Spleen (tissue), 7 donors: ENCODE measurements around the gene GCH1.

ENCODE experiments used
- POLR2AphosphoS5 ChIP-seq, 3 donors: sonication (generic); formaldehyde crosslinking; IDR thresholded peaks; one replicate each; pipeline ENCODE4 v1.5.1; 2017; ENCODE audit warnings: antibody characterized with exemption in 3 of 3
- TF ChIP-seq, protein P1 (sequence below), 11 experiments: fragments of 200-600 bp in 7 of 11; fragments of 450-650 bp in 4 of 11; sonication (generic) in 4 of 11; IDR thresholded peaks in 8 of 11; conservative IDR thresholded peaks in 3 of 11; 1 replicate in 7 of 11; 2 replicates in 4 of 11; pipeline versions ENCODE4 v1.4.0 to v1.8.0; 2016 to 2021; ENCODE audit warnings: antibody characterized with exemption in 11 of 11, inconsistent platforms in 4 of 11, mild to moderate bottlenecking in 1 of 11
- donor health status: DM: no; HTN: no; CAD: no; lungs with moderate emphysema.
- donor health status: DM: no; HTN: no; CAD: no.
- donor health status: DM: no; HTN: no; CAD: no.

- TF ChIP-seq, protein P1, sequence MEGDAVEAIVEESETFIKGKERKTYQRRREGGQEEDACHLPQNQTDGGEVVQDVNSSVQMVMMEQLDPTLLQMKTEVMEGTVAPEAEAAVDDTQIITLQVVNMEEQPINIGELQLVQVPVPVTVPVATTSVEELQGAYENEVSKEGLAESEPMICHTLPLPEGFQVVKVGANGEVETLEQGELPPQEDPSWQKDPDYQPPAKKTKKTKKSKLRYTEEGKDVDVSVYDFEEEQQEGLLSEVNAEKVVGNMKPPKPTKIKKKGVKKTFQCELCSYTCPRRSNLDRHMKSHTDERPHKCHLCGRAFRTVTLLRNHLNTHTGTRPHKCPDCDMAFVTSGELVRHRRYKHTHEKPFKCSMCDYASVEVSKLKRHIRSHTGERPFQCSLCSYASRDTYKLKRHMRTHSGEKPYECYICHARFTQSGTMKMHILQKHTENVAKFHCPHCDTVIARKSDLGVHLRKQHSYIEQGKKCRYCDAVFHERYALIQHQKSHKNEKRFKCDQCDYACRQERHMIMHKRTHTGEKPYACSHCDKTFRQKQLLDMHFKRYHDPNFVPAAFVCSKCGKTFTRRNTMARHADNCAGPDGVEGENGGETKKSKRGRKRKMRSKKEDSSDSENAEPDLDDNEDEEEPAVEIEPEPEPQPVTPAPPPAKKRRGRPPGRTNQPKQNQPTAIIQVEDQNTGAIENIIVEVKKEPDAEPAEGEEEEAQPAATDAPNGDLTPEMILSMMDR (IDR thresholded peaks at IDR 0.05 in 8 of 11, conservative IDR thresholded peaks at IDR 0.05 in 3 of 11): no peak
- no peak for TF ChIP-seq POLR2AphosphoS5 (IDR thresholded peaks at IDR 0.05)
These were observed 57.0 kb downstream of the GCH1 start for GRCh38 chr14:54845641-54846040.
